Measurements from ENCODE around the gene PRKG1.

Gene PRKG1

DNA sequence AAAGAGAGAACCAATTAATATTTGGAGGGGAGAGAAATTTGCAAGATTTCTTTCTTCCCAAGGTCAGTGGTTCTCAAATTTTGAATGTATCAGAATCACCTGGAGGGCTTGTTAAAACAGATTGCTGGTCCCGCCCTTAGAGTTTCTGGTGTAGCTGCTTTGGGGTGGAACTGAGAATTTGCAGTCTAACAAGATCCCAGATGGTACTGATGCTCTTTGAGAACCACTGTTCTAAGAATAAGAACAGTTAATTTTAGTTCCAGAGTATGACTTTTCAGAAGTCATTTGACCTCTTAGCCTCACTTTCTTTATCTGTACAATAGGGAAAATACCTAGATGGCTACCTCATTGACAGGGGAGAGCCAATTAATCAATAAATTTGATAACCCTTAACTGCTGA is 161.6 kb downstream of the PRKG1 start:
- TF ChIP-seq, protein P1, sequence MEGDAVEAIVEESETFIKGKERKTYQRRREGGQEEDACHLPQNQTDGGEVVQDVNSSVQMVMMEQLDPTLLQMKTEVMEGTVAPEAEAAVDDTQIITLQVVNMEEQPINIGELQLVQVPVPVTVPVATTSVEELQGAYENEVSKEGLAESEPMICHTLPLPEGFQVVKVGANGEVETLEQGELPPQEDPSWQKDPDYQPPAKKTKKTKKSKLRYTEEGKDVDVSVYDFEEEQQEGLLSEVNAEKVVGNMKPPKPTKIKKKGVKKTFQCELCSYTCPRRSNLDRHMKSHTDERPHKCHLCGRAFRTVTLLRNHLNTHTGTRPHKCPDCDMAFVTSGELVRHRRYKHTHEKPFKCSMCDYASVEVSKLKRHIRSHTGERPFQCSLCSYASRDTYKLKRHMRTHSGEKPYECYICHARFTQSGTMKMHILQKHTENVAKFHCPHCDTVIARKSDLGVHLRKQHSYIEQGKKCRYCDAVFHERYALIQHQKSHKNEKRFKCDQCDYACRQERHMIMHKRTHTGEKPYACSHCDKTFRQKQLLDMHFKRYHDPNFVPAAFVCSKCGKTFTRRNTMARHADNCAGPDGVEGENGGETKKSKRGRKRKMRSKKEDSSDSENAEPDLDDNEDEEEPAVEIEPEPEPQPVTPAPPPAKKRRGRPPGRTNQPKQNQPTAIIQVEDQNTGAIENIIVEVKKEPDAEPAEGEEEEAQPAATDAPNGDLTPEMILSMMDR (IDR thresholded peaks at IDR 0.05; ENCODE audit: low read depth, low read length): no peak
- no peak overlapping the region for H3K4me3 ChIP-seq (ENCODE audit: low read depth, low read length)

DNA sequence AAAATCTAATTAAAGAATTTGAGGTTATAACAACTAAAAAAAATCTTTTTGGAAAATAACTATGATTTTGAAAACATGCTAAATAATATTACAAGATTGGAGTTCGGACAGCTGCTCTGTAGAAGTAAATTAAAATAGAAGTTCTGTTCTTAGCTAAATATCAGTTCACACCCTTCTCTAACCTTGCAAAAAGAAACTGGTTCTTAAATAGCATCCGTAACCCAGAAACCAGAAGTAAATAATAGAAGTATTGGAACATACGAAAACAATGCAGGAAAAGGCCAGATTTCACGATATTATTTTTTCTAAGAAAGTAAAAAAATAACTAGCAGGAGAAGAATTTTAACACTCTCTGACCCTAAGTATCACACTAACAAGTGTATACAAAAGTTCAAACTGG is 164.7 kb downstream of the PRKG1 start:
- H3K4me3 ChIP-seq (ENCODE audit: low read depth, low read length): no peak overlapping the region
- TF ChIP-seq, protein P1 (IDR thresholded peaks at IDR 0.05; ENCODE audit: low read depth, low read length): no peak

DNA sequence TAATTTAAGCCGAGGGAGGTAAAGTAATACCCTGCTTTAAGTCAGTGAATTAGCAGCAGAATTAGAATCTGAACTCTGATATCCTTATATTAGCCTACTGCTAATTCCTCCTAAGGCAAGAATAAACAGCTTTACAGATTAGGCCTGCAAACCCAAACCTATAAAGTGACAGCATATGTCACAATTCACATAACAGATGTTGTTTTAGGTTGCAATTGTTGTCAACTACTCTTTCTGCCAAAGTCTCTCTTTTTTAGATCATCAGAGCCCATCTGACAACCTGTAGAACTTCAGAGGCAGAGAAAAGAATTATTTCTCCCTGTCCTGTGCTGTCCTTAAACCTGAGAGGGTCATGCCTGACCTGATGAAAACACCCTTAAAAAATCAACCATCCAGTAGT is 167.2 kb downstream of the PRKG1 start:
- no peak overlapping the region for H3K4me3 ChIP-seq (ENCODE audit: low read depth, low read length)
- TF ChIP-seq, protein P1 (IDR thresholded peaks at IDR 0.05; ENCODE audit: low read depth, low read length): no peak

DNA sequence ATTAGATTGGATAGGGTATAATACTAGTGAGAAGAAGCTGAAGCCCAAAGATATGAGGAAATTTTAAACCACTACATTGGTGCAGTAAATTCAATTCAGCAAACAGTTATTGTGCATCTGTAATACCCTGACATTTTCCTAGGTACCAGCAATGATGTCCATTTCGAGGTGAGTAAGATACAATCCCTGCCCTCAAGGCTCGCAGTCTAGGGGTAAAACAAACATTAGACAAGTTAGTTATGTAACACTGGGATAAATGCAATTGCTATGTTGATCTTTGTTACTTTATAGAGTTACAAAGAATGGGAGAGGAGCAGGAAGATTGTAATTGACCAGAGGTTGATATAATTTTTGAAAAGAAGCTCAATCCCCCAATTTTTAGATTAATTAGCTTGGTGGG is 168.1 kb downstream of the PRKG1 start:
- H3K4me3 ChIP-seq (ENCODE audit: low read depth, low read length): no peak overlapping the region
- TF ChIP-seq, protein P1 (IDR thresholded peaks at IDR 0.05; ENCODE audit: low read depth, low read length): no peak

DNA sequence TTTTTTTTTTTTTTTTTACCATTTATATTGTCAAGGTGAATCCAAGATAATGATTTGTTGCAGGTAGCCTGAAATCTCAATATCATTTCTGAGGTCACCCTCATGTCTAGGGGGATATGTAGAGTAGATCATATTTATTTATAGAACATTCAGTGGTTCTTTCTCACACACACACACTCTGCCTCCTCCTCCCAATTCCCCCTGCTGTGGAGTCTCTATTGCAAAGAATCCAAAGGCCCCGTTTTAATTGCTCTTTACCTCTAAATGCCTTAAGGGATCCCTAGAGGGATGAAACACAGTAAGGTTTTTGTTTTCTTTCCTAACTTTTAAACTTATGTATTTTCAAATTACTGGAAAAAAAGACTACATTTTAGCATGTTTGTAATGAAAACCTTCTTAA is 170.0 kb downstream of the PRKG1 start:
- TF ChIP-seq, protein P1 (IDR thresholded peaks at IDR 0.05; ENCODE audit: low read depth, low read length): no peak
- no peak overlapping the region for H3K4me3 ChIP-seq (ENCODE audit: low read depth, low read length)

DNA sequence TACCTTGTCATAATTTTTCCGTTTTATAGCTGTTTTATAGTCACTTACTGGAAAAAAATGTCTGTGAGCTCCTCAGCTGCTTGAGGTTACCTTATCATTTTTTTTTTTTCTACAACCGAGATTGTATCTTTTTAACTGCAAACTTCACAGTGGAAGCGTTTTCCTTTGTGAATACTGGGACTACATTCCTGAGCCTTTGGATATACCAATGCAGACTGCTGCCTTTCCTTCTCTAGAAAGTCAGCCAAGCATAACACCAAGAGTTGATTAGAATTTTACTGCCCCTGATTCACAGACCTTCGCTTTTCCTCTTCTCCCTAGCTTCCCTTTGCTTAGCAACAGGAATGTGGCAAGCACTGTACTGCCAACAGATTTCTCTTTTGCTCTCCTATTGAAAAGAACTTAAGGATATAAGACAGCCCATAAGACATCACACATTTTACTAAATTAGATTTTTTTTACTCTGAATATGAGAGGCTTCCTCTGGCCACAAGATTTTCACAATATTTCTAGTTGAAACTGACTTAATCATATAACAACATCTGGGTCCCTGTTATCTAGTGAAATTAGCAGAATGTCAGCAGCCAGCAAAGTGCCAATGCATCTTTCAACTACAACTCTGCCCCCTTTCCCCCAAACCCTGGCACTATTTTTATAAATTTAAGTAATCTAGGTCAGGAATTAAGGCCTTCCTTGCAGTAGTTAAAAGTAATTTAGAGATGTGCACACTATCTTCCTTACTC is 170.6 kb downstream of the PRKG1 start:
- H3K4me3 ChIP-seq (ENCODE audit: low read depth, low read length): no peak overlapping the region
- TF ChIP-seq, protein P1 (IDR thresholded peaks at IDR 0.05; ENCODE audit: low read depth, low read length): no peak

DNA sequence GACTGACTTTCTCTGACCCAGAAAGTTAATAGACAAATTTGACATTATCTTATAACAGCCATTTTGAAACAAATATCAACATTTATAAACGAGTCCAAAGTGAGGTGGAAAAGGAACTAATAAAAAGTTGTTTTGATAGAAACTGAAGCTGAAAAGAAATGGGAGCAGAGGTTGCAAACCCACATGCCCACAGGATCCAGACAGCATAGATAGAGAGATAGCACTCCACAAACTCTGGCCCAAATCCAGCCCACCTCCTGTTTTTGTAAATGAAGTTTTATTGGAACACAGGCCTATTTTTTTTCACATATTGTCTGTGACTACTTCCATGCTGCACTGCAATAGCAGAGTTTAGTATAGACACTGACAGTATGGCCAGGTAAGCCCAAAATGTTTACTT is 171.9 kb downstream of the PRKG1 start:
- TF ChIP-seq, protein P1 (IDR thresholded peaks at IDR 0.05; ENCODE audit: low read depth, low read length): no peak
- no peak overlapping the region for H3K4me3 ChIP-seq (ENCODE audit: low read depth, low read length)
